GM18858 (cell line): Measurements from ENCODE around the gene INSIG2.

Experiments used
- ATAC-seq: cut with Tn5 transposase; IDR thresholded peaks from one replicate; pipeline ENCODE4 v1.9.1; 2021; ENCODE audit not compliant: unreplicated experiment

Gene INSIG2

DNA sequence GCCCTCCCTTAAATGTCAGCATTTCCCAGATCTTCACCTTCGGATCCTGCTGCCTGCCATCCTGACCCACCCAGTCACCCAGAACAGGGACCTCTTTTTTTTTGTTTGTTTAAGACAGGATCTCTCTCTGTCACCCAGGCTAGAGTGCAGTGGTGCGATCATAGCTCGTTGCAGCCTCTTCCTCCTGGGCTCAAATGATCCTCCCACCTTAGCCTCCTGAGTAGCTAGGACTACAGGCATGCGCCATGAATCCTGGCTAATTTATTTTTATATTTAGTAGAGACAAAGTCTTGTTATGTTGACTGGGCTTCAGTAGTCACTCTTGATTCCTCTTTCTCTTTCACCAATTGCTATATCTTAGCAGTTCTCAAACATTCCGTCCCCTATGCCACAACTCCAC lies 39.0 kb downstream of the INSIG2 start:
- ATAC-seq: no peak

DNA sequence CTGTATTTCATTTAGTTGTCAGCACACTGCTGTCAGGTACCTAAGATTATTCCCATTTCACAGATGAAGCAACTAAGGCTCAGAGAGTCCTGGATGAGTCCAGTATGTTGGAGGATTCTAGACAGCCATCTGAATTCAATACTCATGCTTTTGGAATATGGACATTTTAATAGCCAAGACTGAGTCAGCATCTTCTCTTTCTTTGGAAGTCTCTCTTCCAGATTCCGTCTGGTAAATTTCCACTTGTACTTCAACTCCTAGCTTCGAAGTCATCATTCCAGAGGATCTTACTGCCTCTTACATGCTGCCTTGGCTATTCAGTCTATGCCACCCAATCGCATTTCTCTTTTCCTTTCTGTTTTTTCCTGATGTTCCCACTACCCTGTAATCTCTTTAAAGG lies 40.6 kb downstream of the INSIG2 start:
- ATAC-seq: no peak

GRCh38 chr2:118130385-118130784 lies 42.1 kb downstream of the INSIG2 start:
- ATAC-seq: no peak

- ATAC-seq: no peak
Measured at GRCh38 chr2:118131771-118132170, 43.5 kb downstream of the INSIG2 start.

- ATAC-seq: no peak
Measured at GRCh38 chr2:118133916-118134315, 45.6 kb downstream of the INSIG2 start.

DNA sequence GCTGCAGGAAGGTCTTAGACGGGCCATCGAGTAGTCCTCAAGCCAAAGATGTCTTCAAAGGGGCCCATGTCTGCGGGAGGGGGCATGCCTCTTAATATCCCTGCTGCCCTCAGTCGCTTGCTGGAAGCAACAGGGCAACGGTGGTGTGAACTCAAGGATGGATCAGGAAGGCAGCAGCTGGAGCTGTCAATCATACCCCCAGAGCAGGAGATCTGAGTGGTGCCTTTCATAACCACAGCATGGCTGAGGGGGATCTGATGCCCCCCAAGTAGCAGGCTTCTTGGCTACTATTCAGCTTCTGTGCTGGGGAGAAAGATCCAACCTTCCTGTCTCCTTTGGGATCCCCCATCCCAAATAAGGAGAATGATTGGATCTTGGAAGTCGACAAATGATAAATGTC lies 46.4 kb downstream of the INSIG2 start:
- no peak for ATAC-seq

DNA sequence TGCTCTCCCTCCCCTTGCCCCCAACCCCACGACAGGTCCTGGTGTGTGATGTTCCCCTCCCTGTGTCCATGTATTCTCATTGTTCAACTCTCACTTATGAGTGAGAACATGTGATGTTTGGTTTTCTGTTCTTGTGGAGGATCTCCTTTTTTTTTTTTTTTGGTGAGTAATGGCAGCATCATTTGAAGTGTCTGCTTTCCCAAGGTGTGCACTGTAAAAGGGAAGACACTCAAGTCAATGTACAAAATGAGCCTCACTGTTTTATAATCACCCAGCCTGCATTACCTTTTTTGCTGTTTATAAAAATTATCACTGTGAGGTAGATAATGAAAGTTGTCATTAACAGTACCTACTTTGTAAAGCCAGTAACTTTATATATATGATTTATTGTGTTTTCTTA lies 56.9 kb downstream of the INSIG2 start:
- ATAC-seq: no peak

DNA sequence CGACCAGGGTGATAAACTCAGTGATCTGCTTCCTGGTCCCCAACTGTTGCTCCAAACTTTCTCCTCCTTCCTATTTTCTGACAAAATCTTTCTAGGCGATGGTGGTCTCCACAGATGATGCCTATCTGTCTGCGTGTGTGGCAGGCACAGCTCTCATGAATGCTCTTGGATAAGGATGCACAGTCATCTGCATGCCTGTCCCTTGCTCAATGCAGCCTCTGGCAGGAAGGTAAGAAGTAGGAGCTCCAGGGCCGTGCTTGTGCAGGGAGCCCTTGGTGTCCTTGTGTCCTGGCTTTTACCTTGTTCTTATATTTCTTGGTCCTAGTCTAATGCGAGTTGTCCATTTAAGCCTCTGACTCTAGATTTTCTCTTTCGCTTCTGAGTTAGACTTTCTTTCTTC lies 57.5 kb downstream of the INSIG2 start:
- no peak for ATAC-seq

GRCh38 chr2:118146315-118147283 lies 58.3 kb downstream of the INSIG2 start:
- ATAC-seq: no peak

- ATAC-seq: peak; percentile 75
Measured at GRCh38 chr2:118148133-118148532, 59.9 kb downstream of the INSIG2 start.

- ATAC-seq: no peak
Measured at GRCh38 chr2:118148809-118149208, 60.5 kb downstream of the INSIG2 start.

DNA sequence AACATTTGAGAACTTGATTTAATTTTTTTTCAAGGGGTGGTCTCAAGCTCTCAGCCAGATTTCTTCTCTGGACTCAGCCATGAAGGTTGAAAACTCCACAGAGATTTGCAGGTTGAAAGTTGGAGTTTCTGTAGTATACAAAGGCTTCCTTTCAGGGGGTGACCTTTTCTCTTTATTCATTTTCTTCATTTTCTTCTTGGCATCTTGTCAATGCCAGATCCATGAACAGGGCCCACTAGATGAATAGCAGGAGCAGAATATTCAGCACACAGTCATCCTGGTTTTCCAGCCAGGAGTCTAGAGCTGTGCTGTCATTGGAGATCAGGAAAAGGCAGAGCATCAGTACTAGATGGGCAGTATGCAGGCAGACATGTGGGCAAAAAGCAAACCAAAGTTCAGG lies 62.0 kb downstream of the INSIG2 start:
- no peak for ATAC-seq

- ATAC-seq: no peak
Measured at GRCh38 chr2:118151831-118152230, 63.6 kb downstream of the INSIG2 start.

DNA sequence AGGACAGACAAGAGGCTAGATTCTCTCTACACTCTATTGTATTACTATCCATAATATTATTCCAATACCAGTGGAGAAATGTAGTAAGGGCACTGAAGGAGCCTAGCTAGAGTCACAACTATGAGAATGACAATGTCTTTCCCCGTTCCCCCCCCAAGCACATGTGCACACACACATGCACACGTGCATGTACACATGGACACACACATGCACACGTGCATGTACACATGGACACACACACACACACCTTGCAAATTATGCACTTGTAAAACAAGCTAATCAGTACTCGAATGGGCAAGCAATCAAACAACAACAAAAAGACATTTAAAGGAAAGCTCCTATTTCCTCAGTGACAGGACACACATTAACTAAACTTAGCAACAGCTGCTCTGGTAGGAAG lies 65.2 kb downstream of the INSIG2 start:
- no peak for ATAC-seq

DNA sequence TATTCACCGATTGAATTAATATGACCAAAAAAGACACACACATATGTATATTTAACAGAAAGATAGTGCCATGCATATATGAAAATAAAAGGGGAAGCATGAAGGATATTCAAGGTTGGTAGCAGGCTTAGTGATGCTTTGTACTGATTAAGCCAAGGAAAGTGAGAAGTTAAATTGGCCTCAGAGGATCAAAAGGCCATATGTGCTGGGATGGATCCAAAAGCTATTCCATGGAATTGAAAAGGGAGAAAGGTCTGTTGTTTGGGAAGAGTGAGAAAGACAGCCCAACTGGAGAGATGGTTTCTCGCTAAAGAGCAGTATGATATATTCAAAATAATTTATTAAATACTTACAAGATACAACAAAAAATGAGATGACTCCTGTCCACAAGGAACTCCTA lies 65.9 kb downstream of the INSIG2 start:
- ATAC-seq: no peak
